Left lung (tissue), 10 donors: Measurements from ENCODE around the gene MMS19. TPM values are rescaled to one million over a fixed set of nuclear protein-coding genes. Genes with fewer than 3 reads are reported as not detected.

Experiments
- ATAC-seq: fragments of 200-7000 bp; cut with Tn5 transposase; one replicate; pipeline ENCODE4 v1.9.1; 2020; ENCODE audit warnings: moderate library complexity
- DNase-seq, 4 donors: peaks; one replicate each; pipeline ENCODE4 v3.0.0-alpha.2; 2013 to 2020
- H3K27ac ChIP-seq, 2 donors: fragments of 200-600 bp; sonication (generic) in 1 of 2; one replicate each; pipeline versions ENCODE4 v1.5.0 to v1.8.0; 2020 to 2021
- H3K27me3 ChIP-seq, 2 donors: fragments of 200-600 bp; sonication (generic) in 1 of 2; one replicate each; pipeline versions ENCODE4 v1.5.0 to v1.8.0; 2020 to 2021
- H3K36me3 ChIP-seq, 2 donors: fragments of 200-600 bp; sonication (generic) in 1 of 2; one replicate each; pipeline versions ENCODE4 v1.5.0 to v1.8.0; 2020 to 2021
- H3K4me1 ChIP-seq, 2 donors: fragments of 200-600 bp; one replicate each; pipeline ENCODE4 v1.8.0; 2021
- H3K4me3 ChIP-seq, 2 donors: fragments of 200-600 bp; sonication (generic) in 1 of 2; one replicate each; pipeline versions ENCODE4 v1.5.0 to v1.8.0; 2020 to 2021; ENCODE audit warnings: mild to moderate bottlenecking in 1 of 2
- H3K9me3 ChIP-seq, 2 donors: fragments of 200-600 bp; sonication (generic) in 1 of 2; one replicate each; pipeline versions ENCODE4 v1.5.0 to v1.8.0; 2020 to 2021
- CTCF ChIP-seq, 2 donors: fragments of 200-600 bp; sonication (generic) in 1 of 2; IDR thresholded peaks; one replicate each; pipeline versions ENCODE4 v1.5.0 to v1.8.0; 2021; ENCODE audit warnings: antibody characterized with exemption in 2 of 2
- intact Hi-C, 2 donors: fragments of 100-400 bp; cut with DNase I; formaldehyde crosslinking; loops; one replicate each; pipeline versions ENCODE4 v1.11.2 to v1.14.2; 2022
- polyA plus RNA-seq, 6 donors: library from polyadenylated mRNA; unstranded; fragments of 120-200 nt; gene quantifications; one replicate each; pipeline ENCODE4 v1.2.1, GENCODE V29; 2013; ENCODE audit not compliant: insufficient read length in 6 of 6
- total RNA-seq, 2 donors: library from RNA; stranded (reverse); fragmentation: NEBNext Ultra II Directional; extraction: Animal tissue kit (Norgen Biotek cat#: 25700); gene quantifications; one replicate each; pipeline ENCODE4 v1.2.1, GENCODE V29; 2021
- donor health status: DM: no; HTN: yes; CAD: no.
- donor health status: DM: no; HTN: no; CAD: no.

The MMS19 gene
- total and polyA plus RNA-seq, 8 donors = 60.1 to 113 (median 97.4) TPM

GRCh38 chr10:97525683-97526110, 27.5 kb upstream of the MMS19 start:
- no peak overlapping the region for H3K4me3 ChIP-seq
- peaks cover 2 to 7% of the 10 kb centered on the region in 2 donors for H3K4me1 ChIP-seq
- no peak overlapping the region for H3K27ac ChIP-seq
- H3K36me3 ChIP-seq = no peaks in the 10 kb centered on the region
- ATAC-seq (no peak), DNase-seq (no peak)
- no peak for TF ChIP-seq CTCF (IDR thresholded peaks at IDR 0.05)
- H3K9me3 ChIP-seq = no peaks in the 10 kb centered on the region
- no peaks in the 10 kb centered on the region for H3K27me3 ChIP-seq
- intact Hi-C loops = no loop called here

- ATAC-seq (no peak), DNase-seq (no peak)
- no peak for TF ChIP-seq CTCF (IDR thresholded peaks at IDR 0.05)
- Histone ChIP-seq H3K4me1 (peaks cover 5 to 7% of the 10 kb centered on the region in 2 donors), H3K36me3 (no peaks in the 10 kb centered on the region), H3K27me3 (no peaks in the 10 kb centered on the region), H3K9me3 (no peaks in the 10 kb centered on the region), H3K27ac (no peak overlapping the region), H3K4me3 (no peak overlapping the region)
- intact Hi-C loops = no loop called here
Measured at GRCh38 chr10:97525086-97525485, 26.9 kb upstream of the MMS19 start.

- Histone ChIP-seq H3K27me3 (no peaks in the 10 kb centered on the region), H3K4me1 (peaks cover 17 to 22% of the 10 kb centered on the region in 2 donors), H3K27ac (no peak overlapping the region), H3K36me3 (no peaks in the 10 kb centered on the region), H3K4me3 (no peak overlapping the region), H3K9me3 (no peaks in the 10 kb centered on the region)
- DNase-seq (no peak), ATAC-seq (no peak)
- no peak for TF ChIP-seq CTCF (IDR thresholded peaks at IDR 0.05)
- intact Hi-C loops = no loop called here
Measured at GRCh38 chr10:97522937-97523336, 24.7 kb upstream of the MMS19 start.

GRCh38 chr10:97522071-97522470, 23.8 kb upstream of the MMS19 start:
- no peak for TF ChIP-seq CTCF (IDR thresholded peaks at IDR 0.05)
- Histone ChIP-seq H3K27ac (no peak overlapping the region), H3K27me3 (no peaks in the 10 kb centered on the region), H3K9me3 (no peaks in the 10 kb centered on the region), H3K36me3 (no peaks in the 10 kb centered on the region), H3K4me3 (no peak overlapping the region), H3K4me1 (peaks cover 24 to 31% of the 10 kb centered on the region in 2 donors)
- intact Hi-C loops = no loop called here
- ATAC-seq = no peak
- DNase-seq = no peak

- Histone ChIP-seq H3K9me3 (no peaks in the 10 kb centered on the region), H3K4me1 (peaks cover 24 to 36% of the 10 kb centered on the region in 2 donors), H3K4me3 (no peak overlapping the region), H3K27ac (peak overlapping the region; percentile 48 to 58), H3K36me3 (no peaks in the 10 kb centered on the region), H3K27me3 (no peaks in the 10 kb centered on the region)
- peak; percentile 78 for ATAC-seq
- TF ChIP-seq CTCF (IDR thresholded peaks at IDR 0.05) = no peak
- intact Hi-C loops = no loop called here
- peak in 2 of 4 donors; percentile 56 to 81 for DNase-seq
Measured at GRCh38 chr10:97520978-97521761, 22.9 kb upstream of the MMS19 start.
